Inflammatory macrophage treated with lipopolysaccharide for 4 hours (primary cell): Measurements from ENCODE around the gene FCAR.
"Not testable (repeated sequence)": the region's sequence is repeated elsewhere in the genome, so short reads cannot be mapped to it uniquely, and the experiment has no call there.

Source experiments
- DNase-seq: peaks from one replicate; pipeline ENCODE4 v3.0.0-alpha.2; 2020

FCAR gene

GRCh38 chr19:54896036-54896435 is 22.0 kb downstream of the FCAR start:
- DNase-seq, result no peak

- DNase-seq, result not testable (repeated sequence)
Measured at GRCh38 chr19:54898685-54899084, 24.6 kb downstream of the FCAR start.

DNA sequence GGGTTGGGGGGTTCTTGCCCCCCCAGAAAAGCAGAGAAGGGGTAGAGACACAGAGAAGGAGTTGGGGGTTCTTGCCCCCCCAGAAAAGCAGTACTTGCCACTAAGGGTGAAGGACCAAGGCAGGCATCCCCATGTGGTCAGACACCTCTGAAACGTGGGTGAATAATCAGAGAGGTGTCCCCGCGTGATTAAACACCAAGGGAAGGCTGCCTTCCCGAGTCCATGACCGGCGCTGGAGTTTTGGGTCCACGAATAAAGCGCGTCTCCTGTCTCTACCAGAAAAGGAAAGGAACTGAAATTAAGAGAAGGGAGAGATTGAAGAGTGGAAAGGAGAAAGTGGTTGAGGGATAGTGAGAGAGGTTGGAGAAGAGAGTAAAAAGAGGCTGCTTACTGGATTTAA is 25.6 kb downstream of the FCAR start:
- not testable (repeated sequence) for DNase-seq

DNA sequence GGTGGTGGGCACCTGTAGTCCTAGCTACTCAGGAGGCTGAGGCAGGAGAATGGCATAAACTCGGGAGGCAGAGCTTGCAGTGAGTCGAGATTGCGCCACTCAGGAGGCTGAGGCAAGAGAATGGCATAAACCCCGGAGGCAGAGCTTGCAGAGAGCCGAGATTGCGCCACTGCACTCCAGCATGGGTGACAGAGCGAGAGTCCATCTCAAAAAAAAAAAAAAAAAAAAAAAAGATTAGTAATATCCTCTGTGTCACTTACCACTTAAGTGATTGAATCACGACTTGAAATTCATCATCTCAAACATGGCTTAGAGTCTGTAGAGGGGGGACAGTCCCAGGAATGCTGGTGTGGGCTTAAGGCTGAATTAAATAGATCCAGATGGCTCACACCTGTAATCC is 27.1 kb downstream of the FCAR start:
- DNase-seq, result peak; percentile 94

- peak; percentile 61 for DNase-seq
Measured at GRCh38 chr19:54902061-54902460, 28.0 kb downstream of the FCAR start.

GRCh38 chr19:54903303-54903702 is 29.3 kb downstream of the FCAR start:
- no peak for DNase-seq

DNA sequence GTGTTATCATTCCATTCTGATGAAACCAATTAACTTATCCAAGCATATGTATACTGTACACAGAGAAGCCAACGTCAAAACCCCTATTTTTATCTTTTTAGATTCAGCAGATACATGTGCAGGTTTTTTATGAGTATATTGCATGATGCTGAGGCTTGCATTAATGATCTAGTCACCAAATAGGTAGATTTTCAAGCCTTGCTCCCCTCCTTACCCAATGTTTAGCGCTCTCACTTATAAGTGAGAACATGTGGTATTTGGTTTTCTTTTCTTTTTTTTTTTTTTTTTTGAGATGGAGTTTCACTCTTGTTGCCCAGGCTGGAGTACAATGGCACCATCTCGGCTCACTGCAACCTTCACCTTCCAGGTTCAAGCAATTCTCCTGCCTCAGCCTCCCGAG is 30.2 kb downstream of the FCAR start:
- not testable (repeated sequence) for DNase-seq

DNA sequence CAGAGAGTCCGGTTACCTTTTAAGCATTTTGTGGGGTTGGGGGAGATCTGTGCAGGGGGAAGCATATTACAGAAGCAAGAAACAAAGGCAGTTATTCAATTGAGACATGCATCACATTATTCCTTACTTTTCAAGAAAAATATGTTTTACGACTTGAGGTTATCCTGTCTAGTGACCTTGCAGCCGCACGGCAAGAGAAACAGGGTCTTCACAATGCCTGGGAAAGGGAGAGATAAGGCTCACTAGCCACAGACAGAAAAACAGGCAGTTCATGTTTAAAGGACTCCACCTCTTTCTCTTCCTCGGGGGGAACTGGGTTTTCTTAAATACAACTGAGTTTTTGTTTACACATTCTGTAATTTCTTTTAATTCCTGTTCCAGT is 31.4 kb downstream of the FCAR start:
- DNase-seq, result no peak

GRCh38 chr19:54905803-54906511 is 31.9 kb downstream of the FCAR start, which contains the start of gene NCR1:
TSS of gene NCR1 (plus strand) at chr19:54906148. CDS start at chr19:54906188, 40 bp downstream.
- DNase-seq, result peak; percentile 88

DNA sequence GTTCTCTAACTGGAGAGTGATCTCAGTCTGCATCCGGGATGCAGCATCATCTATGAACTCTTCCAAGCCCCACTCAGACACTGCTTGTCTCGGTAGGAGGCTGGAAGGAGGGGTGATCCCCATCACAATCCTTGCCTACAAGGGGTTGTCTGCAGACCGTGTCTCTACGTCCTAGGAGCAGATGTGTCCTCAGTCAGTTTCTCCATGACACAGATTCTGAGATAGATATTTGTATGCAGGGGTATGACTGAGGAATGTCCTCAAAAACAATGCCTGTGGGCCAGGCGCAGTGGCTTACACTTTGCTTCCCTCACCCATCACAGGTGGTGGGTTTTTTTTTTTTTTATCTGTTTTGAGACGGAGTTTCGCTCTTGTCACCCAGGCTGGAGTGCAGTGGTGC is 32.8 kb downstream of the FCAR start:
- DNase-seq, result no peak

DNA sequence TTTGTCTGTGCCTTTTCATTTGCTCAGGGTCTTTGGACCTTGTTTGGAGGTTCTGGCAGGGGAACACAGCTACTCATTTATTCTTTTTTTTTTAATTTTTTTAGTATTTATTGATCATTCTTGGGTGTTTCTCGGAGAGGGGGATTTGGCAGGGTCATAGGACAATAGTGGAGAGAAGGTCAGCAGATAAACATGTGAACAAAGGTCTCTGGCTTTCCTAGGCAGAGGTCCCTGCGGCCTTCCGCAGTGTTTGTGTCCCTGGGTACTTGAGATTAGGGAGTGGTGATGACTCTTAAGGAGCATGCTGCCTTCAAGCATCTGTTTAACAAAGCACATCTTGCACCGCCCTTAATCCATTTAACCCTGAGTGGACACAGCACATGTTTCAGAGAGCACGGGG is 33.9 kb downstream of the FCAR start:
- not testable (repeated sequence) for DNase-seq

DNA sequence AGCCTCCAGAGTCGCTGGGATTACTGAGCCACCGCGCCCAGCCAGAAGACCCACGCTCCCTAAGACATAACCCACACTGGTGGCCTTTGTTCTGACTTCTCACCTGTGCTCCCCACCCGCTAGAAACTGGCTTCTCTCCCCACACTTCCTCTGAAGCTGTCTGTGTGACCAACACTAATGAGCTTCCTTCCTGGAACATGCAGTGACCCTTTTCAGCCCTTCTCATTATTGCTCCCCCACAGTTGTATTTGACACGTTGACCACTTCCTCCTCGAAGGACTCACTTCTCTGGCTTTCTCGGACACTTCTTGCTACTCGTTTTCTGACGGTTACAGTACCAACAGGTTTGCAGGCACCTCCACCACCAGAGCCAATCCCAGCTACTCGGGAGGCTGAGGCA is 42.8 kb downstream of the FCAR start:
- peak; percentile 72 for DNase-seq

DNA sequence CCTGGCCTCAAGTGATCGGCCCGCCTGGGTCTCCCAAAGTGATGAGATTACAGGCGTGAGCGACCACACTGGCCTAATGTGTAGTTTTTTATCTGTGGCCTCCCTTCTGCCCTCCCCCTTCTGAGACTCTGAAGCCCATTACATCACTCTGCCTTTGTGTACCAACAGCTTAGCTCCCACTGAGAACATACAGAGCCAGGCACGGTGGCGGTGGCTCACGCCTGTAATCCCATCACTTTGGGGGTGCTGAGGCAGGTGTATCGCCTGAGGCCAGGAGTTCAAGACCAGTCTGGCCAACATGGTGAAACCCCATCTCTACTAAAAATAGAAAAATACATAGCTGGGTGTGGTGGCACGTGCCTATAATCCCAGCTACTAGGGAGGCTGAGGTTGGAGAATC is 44.5 kb downstream of the FCAR start:
- no peak for DNase-seq

DNA sequence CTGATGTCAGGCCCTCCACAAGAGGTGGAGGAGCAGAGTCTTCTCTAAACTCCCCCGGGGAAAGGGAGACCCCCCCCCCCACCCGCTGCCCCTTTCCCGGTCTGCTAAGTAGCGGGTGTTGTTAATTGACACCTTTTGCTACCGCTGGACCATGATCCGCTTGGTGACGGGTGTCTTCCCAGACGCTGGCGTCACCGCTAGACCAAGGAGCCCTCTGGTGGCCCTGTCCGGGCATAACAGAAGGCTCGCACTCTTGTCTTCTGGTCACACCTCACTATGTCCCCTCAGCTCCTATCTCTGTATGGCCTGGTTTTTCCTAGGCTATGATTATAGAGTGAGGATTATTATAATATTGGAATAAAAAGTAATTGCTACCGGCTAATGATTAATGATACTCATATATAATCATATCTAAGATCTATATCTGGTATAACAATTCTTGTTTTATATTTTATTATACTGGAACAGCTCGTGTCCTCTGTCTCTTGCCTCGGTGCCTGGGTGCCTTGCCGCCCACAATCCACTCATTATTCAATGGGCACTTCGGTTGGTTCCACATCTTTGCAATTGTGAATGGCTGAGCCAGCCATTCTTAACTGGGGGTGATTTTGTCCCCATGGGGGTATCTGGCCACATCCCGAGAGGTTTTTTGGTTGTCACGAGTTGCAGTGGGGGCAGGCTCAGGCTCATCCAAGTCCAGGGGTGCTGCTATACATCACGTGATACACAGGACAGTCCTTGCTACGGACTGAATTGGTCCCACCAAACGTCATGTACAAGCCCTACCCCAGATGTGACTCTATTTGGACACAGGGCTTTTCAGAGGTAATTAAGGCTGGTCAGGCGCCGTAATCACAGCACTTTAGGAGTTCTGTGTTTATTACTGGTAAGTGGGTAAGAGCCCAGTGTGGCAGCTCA is 45.9 kb downstream of the FCAR start:
- DNase-seq, result peak; percentile 16

GRCh38 chr19:54921082-54921481 is 47.0 kb downstream of the FCAR start:
- DNase-seq, result no peak

DNA sequence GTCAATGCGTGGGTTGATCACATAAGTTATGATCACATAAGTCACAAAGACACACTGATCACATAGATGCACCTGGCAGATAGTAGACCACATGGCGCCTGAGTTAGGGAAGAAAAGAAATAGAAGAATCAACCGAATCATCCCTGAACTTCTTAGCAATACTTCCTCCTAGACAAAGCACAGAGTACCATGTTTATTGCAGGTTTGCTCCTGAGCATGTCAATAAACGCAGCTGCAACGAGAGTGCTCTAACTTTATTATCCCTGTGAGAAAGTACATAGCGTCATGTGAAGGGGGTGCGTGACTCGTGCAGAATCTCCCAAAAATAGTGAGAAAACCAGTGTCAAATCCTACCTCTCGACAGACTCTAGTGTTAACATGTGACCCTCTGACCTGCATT is 49.2 kb downstream of the FCAR start:
- no peak for DNase-seq

DNA sequence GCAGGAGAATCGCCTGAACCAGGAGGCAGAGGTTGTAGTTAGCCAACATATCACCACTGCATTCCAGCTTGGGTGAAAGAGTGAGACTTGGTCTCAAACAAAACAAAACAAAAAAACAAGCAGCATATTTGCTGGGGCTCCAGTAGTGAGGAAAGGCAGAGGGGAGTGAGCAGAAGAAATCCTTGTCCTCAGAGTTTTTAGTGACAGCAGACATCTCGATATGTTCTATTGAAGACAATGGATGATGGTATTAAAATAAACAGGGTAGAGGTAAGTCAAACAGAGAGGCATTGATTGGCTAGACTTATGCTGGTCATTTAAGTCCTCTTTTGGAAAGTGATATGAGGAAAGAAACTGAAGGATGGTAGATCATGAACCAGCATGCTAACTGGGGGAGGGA is 54.3 kb downstream of the FCAR start:
- peak; percentile 18 for DNase-seq

DNA sequence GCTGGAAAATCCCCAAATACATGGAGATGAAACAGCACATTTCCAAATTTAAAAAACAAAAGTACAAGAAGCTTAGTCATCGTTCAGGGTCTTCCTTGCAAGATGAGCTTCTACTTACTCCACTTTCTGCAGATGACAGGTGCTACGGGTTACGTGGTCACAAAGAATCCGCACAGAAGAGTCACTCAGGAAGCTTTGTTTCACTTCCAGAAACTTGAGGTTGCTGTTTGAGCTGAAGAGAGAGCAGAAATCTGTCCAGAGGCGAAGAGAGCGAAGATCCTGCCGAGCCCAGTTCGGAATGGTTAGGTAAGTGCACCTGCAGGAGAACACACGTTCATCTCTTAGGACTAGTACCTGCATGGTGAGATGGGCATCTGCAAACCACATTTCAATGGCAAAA is 63.9 kb downstream of the FCAR start:
- peak; percentile 33 for DNase-seq

- no peak for DNase-seq
Measured at GRCh38 chr19:54938906-54939305, 64.9 kb downstream of the FCAR start.

- not testable (repeated sequence) for DNase-seq
Measured at GRCh38 chr19:54939538-54939937, 65.5 kb downstream of the FCAR start.
